ENCODE results near the gene PLOD1. TPM values are rescaled to one million over a fixed set of nuclear protein-coding genes. Genes with fewer than 3 reads are reported as not detected.

The PLOD1 gene
- total and polyA plus RNA-seq, 2 experiments from 2014 or later, result 22.4 to 62.9 TPM

DNA sequence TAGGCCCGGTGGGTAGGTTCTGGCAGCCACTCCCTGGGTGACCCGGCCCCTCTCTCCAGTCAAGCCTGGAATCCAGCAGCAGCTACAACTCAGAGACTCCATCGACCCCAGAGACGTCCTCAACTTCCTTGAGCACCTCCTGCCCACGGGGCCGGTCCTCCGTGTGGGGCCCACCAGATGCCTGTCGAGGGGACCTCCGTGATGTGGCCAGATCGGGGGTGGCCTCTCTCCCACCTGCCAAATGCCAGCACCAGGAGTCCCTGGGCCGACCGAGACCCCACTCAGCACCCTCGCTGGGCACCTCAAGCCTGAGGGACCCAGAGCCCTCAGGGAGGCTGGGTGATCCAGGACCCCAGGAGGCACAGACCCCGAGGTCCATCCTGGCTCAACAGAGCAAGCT lies 87.5 kb downstream of the PLOD1 start (continued):
- TF ChIP-seq, protein P1, sequence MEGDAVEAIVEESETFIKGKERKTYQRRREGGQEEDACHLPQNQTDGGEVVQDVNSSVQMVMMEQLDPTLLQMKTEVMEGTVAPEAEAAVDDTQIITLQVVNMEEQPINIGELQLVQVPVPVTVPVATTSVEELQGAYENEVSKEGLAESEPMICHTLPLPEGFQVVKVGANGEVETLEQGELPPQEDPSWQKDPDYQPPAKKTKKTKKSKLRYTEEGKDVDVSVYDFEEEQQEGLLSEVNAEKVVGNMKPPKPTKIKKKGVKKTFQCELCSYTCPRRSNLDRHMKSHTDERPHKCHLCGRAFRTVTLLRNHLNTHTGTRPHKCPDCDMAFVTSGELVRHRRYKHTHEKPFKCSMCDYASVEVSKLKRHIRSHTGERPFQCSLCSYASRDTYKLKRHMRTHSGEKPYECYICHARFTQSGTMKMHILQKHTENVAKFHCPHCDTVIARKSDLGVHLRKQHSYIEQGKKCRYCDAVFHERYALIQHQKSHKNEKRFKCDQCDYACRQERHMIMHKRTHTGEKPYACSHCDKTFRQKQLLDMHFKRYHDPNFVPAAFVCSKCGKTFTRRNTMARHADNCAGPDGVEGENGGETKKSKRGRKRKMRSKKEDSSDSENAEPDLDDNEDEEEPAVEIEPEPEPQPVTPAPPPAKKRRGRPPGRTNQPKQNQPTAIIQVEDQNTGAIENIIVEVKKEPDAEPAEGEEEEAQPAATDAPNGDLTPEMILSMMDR (conservative IDR thresholded peaks at IDR 0.05; ENCODE audit: low read depth in 2 of 2), result no peak
- no peak for TF ChIP-seq CREB1 (CRISPR knock-in tag; IDR thresholded peaks at IDR 0.05; ENCODE audit: low read depth)

Small RNA genes lying within 50 kb of the gene (small RNA-seq; reads per million reads assigned to genes)
- not detected for gene AL096840.1 (ENCODE audit: low replicate concordance)
- not detected for gene RF00019 (ENCODE audit: low replicate concordance)
- 212 reads per million, percentile 99 among the genes with 10 or more reads in this experiment for gene RNU5E-4P (ENCODE audit: low replicate concordance)

Other genes starting within 250 kb of the PLOD1 start
- 22.6 and 23.0 TPM in 2 replicates for gene DRAXIN, start 243.0 kb upstream of the PLOD1 start, total RNA-seq (2014; rRNA removed; shearing (Covaris generic))
- 7.4 and 7.6 TPM in 2 replicates for gene DRAXIN, start 243.0 kb upstream of the PLOD1 start, polyA plus RNA-seq (2016; fragmentation: Nextera tagmentation; extraction: Ambion mirVana)
- 88.7 and 102 TPM in 2 replicates for gene AGTRAP, start 198.6 kb upstream of the PLOD1 start, total RNA-seq (2014; rRNA removed; shearing (Covaris generic))
- gene AGTRAP, start 198.6 kb upstream of the PLOD1 start, polyA plus RNA-seq (2016; fragmentation: Nextera tagmentation; extraction: Ambion mirVana), result 79.0 and 79.4 TPM in 2 replicates
- 1.7 and 6.0 TPM in 2 replicates for gene C1orf167, start 172.5 kb upstream of the PLOD1 start, total RNA-seq (2014; rRNA removed; shearing (Covaris generic))
- 2.2 TPM in 2 replicates for gene C1orf167, start 172.5 kb upstream of the PLOD1 start, polyA plus RNA-seq (2016; fragmentation: Nextera tagmentation; extraction: Ambion mirVana)
- gene MTHFR, start 128.8 kb upstream of the PLOD1 start, total RNA-seq (2014; rRNA removed; shearing (Covaris generic)), result 21.6 and 26.4 TPM in 2 replicates
- 5.7 and 6.9 TPM in 2 replicates for gene MTHFR, start 128.8 kb upstream of the PLOD1 start, polyA plus RNA-seq (2016; fragmentation: Nextera tagmentation; extraction: Ambion mirVana)
- 16.3 and 22.6 TPM in 2 replicates for gene CLCN6, start 128.5 kb upstream of the PLOD1 start, total RNA-seq (2014; rRNA removed; shearing (Covaris generic))
- gene CLCN6, start 128.5 kb upstream of the PLOD1 start, polyA plus RNA-seq (2016; fragmentation: Nextera tagmentation; extraction: Ambion mirVana), result 13.0 and 16.0 TPM in 2 replicates
- not detected in 2 replicates for gene NPPA, start 86.9 kb upstream of the PLOD1 start, total RNA-seq (2014; rRNA removed; shearing (Covaris generic))
- 0.29 TPM in 1 of 2 replicates, not detected in the other for gene NPPA, start 86.9 kb upstream of the PLOD1 start, polyA plus RNA-seq (2016; fragmentation: Nextera tagmentation; extraction: Ambion mirVana)
- gene NPPB, start 75.8 kb upstream of the PLOD1 start, total RNA-seq (2014; rRNA removed; shearing (Covaris generic)), result not detected in 2 replicates
- 0.95 and 1.1 TPM in 2 replicates for gene NPPB, start 75.8 kb upstream of the PLOD1 start, polyA plus RNA-seq (2016; fragmentation: Nextera tagmentation; extraction: Ambion mirVana)
- gene KIAA2013, start 8.3 kb upstream of the PLOD1 start, total RNA-seq (2014; rRNA removed; shearing (Covaris generic)), result 77.8 and 83.2 TPM in 2 replicates
- gene KIAA2013, start 8.3 kb upstream of the PLOD1 start, polyA plus RNA-seq (2016; fragmentation: Nextera tagmentation; extraction: Ambion mirVana), result 15.7 and 19.4 TPM in 2 replicates
- gene MFN2, start 45.7 kb downstream of the PLOD1 start, total RNA-seq (2014; rRNA removed; shearing (Covaris generic)), result 36.0 and 40.4 TPM in 2 replicates
- gene MFN2, start 45.7 kb downstream of the PLOD1 start, polyA plus RNA-seq (2016; fragmentation: Nextera tagmentation; extraction: Ambion mirVana), result 15.1 and 15.4 TPM in 2 replicates
- 99.7 and 117 TPM in 2 replicates for gene MIIP, start 84.8 kb downstream of the PLOD1 start, total RNA-seq (2014; rRNA removed; shearing (Covaris generic))
- 81.5 and 86.5 TPM in 2 replicates for gene MIIP, start 84.8 kb downstream of the PLOD1 start, polyA plus RNA-seq (2016; fragmentation: Nextera tagmentation; extraction: Ambion mirVana)
- 26.1 and 28.2 TPM in 2 replicates for gene TNFRSF8, start 128.6 kb downstream of the PLOD1 start, total RNA-seq (2014; rRNA removed; shearing (Covaris generic))
- gene TNFRSF8, start 128.6 kb downstream of the PLOD1 start, polyA plus RNA-seq (2016; fragmentation: Nextera tagmentation; extraction: Ambion mirVana), result 11.7 and 11.8 TPM in 2 replicates
- gene TNFRSF1B, start 232.3 kb downstream of the PLOD1 start, total RNA-seq (2014; rRNA removed; shearing (Covaris generic)), result 1.8 and 4.1 TPM in 2 replicates
- 0.68 and 0.91 TPM in 2 replicates for gene TNFRSF1B, start 232.3 kb downstream of the PLOD1 start, polyA plus RNA-seq (2016; fragmentation: Nextera tagmentation; extraction: Ambion mirVana)